ENCODE data around the gene ADAMTS17. TPM values are rescaled to one million over a fixed set of nuclear protein-coding genes. Genes with fewer than 3 reads are reported as not detected.

ADAMTS17 gene
- total and polyA plus RNA-seq, 2 experiments from 2014 or later = 3.7 to 4.4 TPM

GRCh38 chr15:100019601-100020000 lies 322.2 kb downstream of the ADAMTS17 start:
- no peaks in the 10 kb centered on the region for H3K9me3 ChIP-seq (ENCODE audit: low read depth)
- H3K36me3 ChIP-seq (replicated peaks; ENCODE audit: insufficient read depth, low read depth) = no peaks in the 10 kb centered on the region
- no peak overlapping the region for H3K4me2 ChIP-seq
- no peak overlapping the region for H3K4me3 ChIP-seq
- no peak for DNase-seq (ENCODE audit: low spot score)
- no peak overlapping the region for H2AFZ ChIP-seq
- no peaks in the 10 kb centered on the region for H4K20me1 ChIP-seq (ENCODE audit: insufficient read depth, poor library complexity, severe bottlenecking)
- no peak overlapping the region for H3K27ac ChIP-seq
- no peaks in the 10 kb centered on the region for H3K27me3 ChIP-seq
- no peaks in the 10 kb centered on the region for H3K9me2 ChIP-seq (replicated peaks; ENCODE audit: insufficient read depth)
- H3K4me1 ChIP-seq (ENCODE audit: insufficient read depth) = no peaks in the 10 kb centered on the region
- WGBS (ENCODE audit: low lambda C conversion rate, missing lambda C conversion rate) = 82% methylated on average over 6 of the region's 6 CpGs
- no peak for TF ChIP-seq EZH2phosphoT487 (IDR thresholded peaks at IDR 0.05; ENCODE audit: low read depth, severe bottlenecking, unreplicated experiment)
- TF ChIP-seq CTCF (IDR thresholded peaks at IDR 0.05; ENCODE audit: poor library complexity) = no peak
- no peak for TF ChIP-seq EZH2 (IDR thresholded peaks at IDR 0.05; ENCODE audit: borderline replicate concordance)
- H3K79me2 ChIP-seq = no peaks in the 10 kb centered on the region

GRCh38 chr15:100018191-100018590 lies 323.6 kb downstream of the ADAMTS17 start:
- TF ChIP-seq EZH2 (IDR thresholded peaks at IDR 0.05; ENCODE audit: borderline replicate concordance) = no peak
- no peak for TF ChIP-seq CTCF (IDR thresholded peaks at IDR 0.05; ENCODE audit: poor library complexity)
- TF ChIP-seq EZH2phosphoT487 (IDR thresholded peaks at IDR 0.05; ENCODE audit: low read depth, severe bottlenecking, unreplicated experiment) = no peak
- Histone ChIP-seq H3K9me3 (ENCODE audit: low read depth) (no peaks in the 10 kb centered on the region), H3K36me3 (replicated peaks; ENCODE audit: insufficient read depth, low read depth) (no peaks in the 10 kb centered on the region), H4K20me1 (ENCODE audit: insufficient read depth, poor library complexity, severe bottlenecking) (no peaks in the 10 kb centered on the region), H3K27ac (no peak overlapping the region), H3K4me3 (no peak overlapping the region), H2AFZ (no peak overlapping the region), H3K27me3 (no peaks in the 10 kb centered on the region), H3K4me2 (no peak overlapping the region), H3K4me1 (ENCODE audit: insufficient read depth) (no peaks in the 10 kb centered on the region), H3K79me2 (no peaks in the 10 kb centered on the region), H3K9me2 (replicated peaks; ENCODE audit: insufficient read depth) (no peaks in the 10 kb centered on the region)
- WGBS (ENCODE audit: low lambda C conversion rate, missing lambda C conversion rate) = 88% methylated on average over 4 of the region's 4 CpGs
- DNase-seq (ENCODE audit: low spot score) = no peak

- Histone ChIP-seq H3K36me3 (replicated peaks; ENCODE audit: insufficient read depth, low read depth) (no peaks in the 10 kb centered on the region), H3K27ac (no peak overlapping the region), H3K9me2 (replicated peaks; ENCODE audit: insufficient read depth) (no peaks in the 10 kb centered on the region), H2AFZ (no peak overlapping the region), H3K79me2 (no peaks in the 10 kb centered on the region), H3K4me3 (no peak overlapping the region), H3K9me3 (ENCODE audit: low read depth) (no peaks in the 10 kb centered on the region), H3K4me1 (ENCODE audit: insufficient read depth) (no peaks in the 10 kb centered on the region), H4K20me1 (ENCODE audit: insufficient read depth, poor library complexity, severe bottlenecking) (no peaks in the 10 kb centered on the region), H3K4me2 (no peak overlapping the region), H3K27me3 (no peaks in the 10 kb centered on the region)
- 87% methylated on average over 7 of the region's 7 CpGs for WGBS (ENCODE audit: low lambda C conversion rate, missing lambda C conversion rate)
- TF ChIP-seq EZH2phosphoT487 (IDR thresholded peaks at IDR 0.05; ENCODE audit: low read depth, severe bottlenecking, unreplicated experiment) (no peak), CTCF (IDR thresholded peaks at IDR 0.05; ENCODE audit: poor library complexity) (no peak), EZH2 (IDR thresholded peaks at IDR 0.05; ENCODE audit: borderline replicate concordance) (no peak)
- DNase-seq (ENCODE audit: low spot score) = no peak
These were observed 324.6 kb downstream of the ADAMTS17 start for GRCh38 chr15:100017140-100017539.

- 90% methylated on average over 3 of the region's 3 CpGs for WGBS (ENCODE audit: low lambda C conversion rate, missing lambda C conversion rate)
- H4K20me1 ChIP-seq (ENCODE audit: insufficient read depth, poor library complexity, severe bottlenecking) = no peaks in the 10 kb centered on the region
- no peak overlapping the region for H3K27ac ChIP-seq
- H3K4me1 ChIP-seq (ENCODE audit: insufficient read depth) = no peaks in the 10 kb centered on the region
- H3K36me3 ChIP-seq (replicated peaks; ENCODE audit: insufficient read depth, low read depth) = no peaks in the 10 kb centered on the region
- H3K4me3 ChIP-seq = no peak overlapping the region
- DNase-seq (ENCODE audit: low spot score) = no peak
- no peak overlapping the region for H2AFZ ChIP-seq
- TF ChIP-seq EZH2 (IDR thresholded peaks at IDR 0.05; ENCODE audit: borderline replicate concordance) = no peak
- TF ChIP-seq EZH2phosphoT487 (IDR thresholded peaks at IDR 0.05; ENCODE audit: low read depth, severe bottlenecking, unreplicated experiment) = no peak
- no peak for TF ChIP-seq CTCF (IDR thresholded peaks at IDR 0.05; ENCODE audit: poor library complexity)
- H3K27me3 ChIP-seq = no peaks in the 10 kb centered on the region
- no peaks in the 10 kb centered on the region for H3K79me2 ChIP-seq
- no peaks in the 10 kb centered on the region for H3K9me2 ChIP-seq (replicated peaks; ENCODE audit: insufficient read depth)
- no peak overlapping the region for H3K4me2 ChIP-seq
- H3K9me3 ChIP-seq (ENCODE audit: low read depth) = no peaks in the 10 kb centered on the region
These were observed 325.1 kb downstream of the ADAMTS17 start for GRCh38 chr15:100016632-100017031.

All from hepatocyte (in vitro differentiated cells).